CD4-positive, CD25-positive, alpha-beta regulatory T cell (primary cell): ENCODE results near the gene SRGAP3. TPM values are rescaled to one million over a fixed set of nuclear protein-coding genes. Genes with fewer than 3 reads are reported as not detected.

Experiments used
- ATAC-seq, 2 donors: fragments of 150-1000 bp; cut with Tn5 transposase; one replicate each; pipeline ENCODE4 v1.10.0; 2021; ENCODE audit warnings: low read depth in 2 of 2, moderate number of reproducible peaks in 2 of 2, moderate library complexity in 1 of 2
- DNase-seq, 3 donors: peaks; one replicate each; pipeline versions ENCODE4 v3.0.0 to v3.0.0-alpha.2; 2012 to 2022; ENCODE audit warnings: mixed read lengths in 1 of 3
- H3K27ac ChIP-seq: one replicate; pipeline ENCODE4 v1.7.0; 2013; ENCODE audit warnings: mild to moderate bottlenecking, low read length; ENCODE audit not compliant: insufficient read depth, poor library complexity, severe bottlenecking
- H3K27me3 ChIP-seq: one replicate; pipeline ENCODE4 v1.7.0; 2013; ENCODE audit warnings: low read length; ENCODE audit not compliant: control insufficient read depth, insufficient read depth
- H3K36me3 ChIP-seq: one replicate; pipeline ENCODE4 v1.7.0; 2013; ENCODE audit warnings: mild to moderate bottlenecking, low read length, moderate library complexity; ENCODE audit not compliant: control insufficient read depth, insufficient read depth
- H3K4me1 ChIP-seq: 2 replicates; pipeline ENCODE4 v1.7.0; 2013; ENCODE audit warnings: mild to moderate bottlenecking, low read length; ENCODE audit not compliant: insufficient read depth, control insufficient read depth, poor library complexity, severe bottlenecking
- H3K4me3 ChIP-seq: one replicate; pipeline ENCODE4 v1.7.0; 2013; ENCODE audit warnings: low read depth, mild to moderate bottlenecking, low read length, moderate library complexity
- H3K9me3 ChIP-seq, 2 experiments: 1 replicate in 1 of 2; 2 replicates in 1 of 2; pipeline ENCODE4 v1.7.0; 2013; ENCODE audit warnings: low read length in 2 of 2, mild to moderate bottlenecking in 1 of 2, moderate library complexity in 1 of 2; ENCODE audit not compliant: control insufficient read depth in 2 of 2
- H3K27ac Mint-ChIP-seq, 3 donors: one replicate each; pipeline ENCODE4 v1.8.0; 2020 to 2022; ENCODE audit warnings: mild to moderate bottlenecking in 3 of 3, mixed read lengths in 3 of 3, moderate library complexity in 2 of 3
- H3K27me3 Mint-ChIP-seq: one replicate; pipeline ENCODE4 v1.8.0; 2022; ENCODE audit warnings: mild to moderate bottlenecking, mixed read lengths
- H3K36me3 Mint-ChIP-seq: one replicate; pipeline ENCODE4 v1.8.0; 2020; ENCODE audit warnings: mixed read lengths
- H3K4me1 Mint-ChIP-seq, 4 donors: one replicate each; pipeline ENCODE4 v1.8.0; 2020 to 2022; ENCODE audit warnings: mixed read lengths in 4 of 4, mild to moderate bottlenecking in 1 of 4
- H3K4me3 Mint-ChIP-seq, 4 donors: one replicate each; pipeline ENCODE4 v1.8.0; 2020 to 2022; ENCODE audit warnings: mild to moderate bottlenecking in 4 of 4, mixed read lengths in 4 of 4, moderate library complexity in 3 of 4
- H3K9me3 Mint-ChIP-seq, 7 donors: one replicate each; pipeline ENCODE4 v1.8.0; 2020 to 2022; ENCODE audit warnings: mixed read lengths in 7 of 7, mild to moderate bottlenecking in 3 of 7, moderate library complexity in 2 of 7
- polyA plus RNA-seq, 4 donors: library from polyadenylated mRNA; unstranded; fragments of 300-500 nt; fragmentation: Illumina TruSeq; gene quantifications; one replicate each; pipeline ENCODE4 v1.2.3, GENCODE V29; 2021
- total RNA-seq: library from RNA; stranded (reverse); gene quantifications from one replicate; pipeline ENCODE4 v1.2.3, GENCODE V29; 2022

Gene SRGAP3
- total and polyA plus RNA-seq, 5 donors from 2014 or later = 1.8 to 8.1 (median 2.8) TPM

- Mint-ChIP-seq H3K4me1 (peaks cover 0 to 4% (median 0%) of the 10 kb centered on the region in 4 donors), H3K27me3 (peaks cover 9% of the 10 kb centered on the region), H3K36me3 (peaks cover 5% of the 10 kb centered on the region), H3K4me3 (no peak overlapping the region), H3K9me3 (peaks cover 0 to 3% (median 0%) of the 10 kb centered on the region in 7 donors), H3K27ac (peak overlapping the region in 1 of 3 donors; percentile 45)
- no peak overlapping the region for H3K4me3 ChIP-seq
- no peak for DNase-seq
- no peak overlapping the region for H3K27ac ChIP-seq
- no peaks in the 10 kb centered on the region for H3K36me3 ChIP-seq
- H3K27me3 ChIP-seq = no peaks in the 10 kb centered on the region
- peaks cover 0 to 2% of the 10 kb centered on the region in 2 experiments for H3K9me3 ChIP-seq
- ATAC-seq = no peak
- H3K4me1 ChIP-seq = no peaks in the 10 kb centered on the region
Measured at GRCh38 chr3:9276761-9277370, 27.4 kb upstream of the SRGAP3 start.

GRCh38 chr3:9271903-9272302 lies 22.5 kb upstream of the SRGAP3 start:
- H3K27me3 Mint-ChIP-seq = peaks cover 15% of the 10 kb centered on the region
- H3K9me3 Mint-ChIP-seq = peaks cover 0 to 3% (median 0%) of the 10 kb centered on the region in 7 donors
- H3K4me3 Mint-ChIP-seq = no peak overlapping the region
- DNase-seq (no peak), ATAC-seq (no peak)
- peaks cover 0 to 12% (median 4%) of the 10 kb centered on the region in 4 donors for H3K4me1 Mint-ChIP-seq
- peak overlapping the region in 1 of 3 donors; percentile 71 for H3K27ac Mint-ChIP-seq
- H3K27ac ChIP-seq = no peak overlapping the region
- no peaks in the 10 kb centered on the region for H3K4me1 ChIP-seq
- H3K27me3 ChIP-seq = no peaks in the 10 kb centered on the region
- H3K9me3 ChIP-seq = peaks cover 0 to 2% of the 10 kb centered on the region in 2 experiments
- peaks cover 5% of the 10 kb centered on the region for H3K36me3 Mint-ChIP-seq
- H3K36me3 ChIP-seq = no peaks in the 10 kb centered on the region
- H3K4me3 ChIP-seq = no peak overlapping the region

GRCh38 chr3:9270704-9271103 lies 21.3 kb upstream of the SRGAP3 start:
- Mint-ChIP-seq H3K9me3 (peaks cover 0 to 3% (median 0%) of the 10 kb centered on the region in 7 donors), H3K4me1 (peaks cover 0 to 12% (median 4%) of the 10 kb centered on the region in 4 donors), H3K4me3 (no peak overlapping the region), H3K27me3 (peaks cover 10% of the 10 kb centered on the region), H3K36me3 (peaks cover 5% of the 10 kb centered on the region), H3K27ac (peak overlapping the region in 1 of 3 donors; percentile 53)
- no peak overlapping the region for H3K4me3 ChIP-seq
- ATAC-seq (peak; percentile 56 to 65), DNase-seq (peak in 1 of 3 donors; percentile 36)
- H3K36me3 ChIP-seq = no peaks in the 10 kb centered on the region
- peaks cover 0 to 2% of the 10 kb centered on the region in 2 experiments for H3K9me3 ChIP-seq
- H3K27ac ChIP-seq = no peak overlapping the region
- no peaks in the 10 kb centered on the region for H3K4me1 ChIP-seq
- no peaks in the 10 kb centered on the region for H3K27me3 ChIP-seq

GRCh38 chr3:9266716-9267115 lies 17.3 kb upstream of the SRGAP3 start:
- no peak overlapping the region for H3K27ac Mint-ChIP-seq
- Histone ChIP-seq H3K4me3 (no peak overlapping the region), H3K36me3 (no peaks in the 10 kb centered on the region), H3K9me3 (no peaks in the 10 kb centered on the region), H3K4me1 (no peaks in the 10 kb centered on the region), H3K27ac (no peak overlapping the region), H3K27me3 (no peaks in the 10 kb centered on the region)
- peaks cover 6% of the 10 kb centered on the region for H3K27me3 Mint-ChIP-seq
- DNase-seq = no peak
- ATAC-seq = no peak
- H3K9me3 Mint-ChIP-seq = peaks cover 0 to 2% (median 0%) of the 10 kb centered on the region in 7 donors
- H3K4me3 Mint-ChIP-seq = no peak overlapping the region
- peaks cover 0 to 12% (median 2%) of the 10 kb centered on the region in 4 donors for H3K4me1 Mint-ChIP-seq
- no peaks in the 10 kb centered on the region for H3K36me3 Mint-ChIP-seq

- Mint-ChIP-seq H3K27me3 (peaks cover 25% of the 10 kb centered on the region), H3K27ac (no peak overlapping the region), H3K4me1 (no peaks in the 10 kb centered on the region), H3K4me3 (no peak overlapping the region), H3K36me3 (peaks cover 3% of the 10 kb centered on the region), H3K9me3 (peaks cover 0 to 5% (median 2%) of the 10 kb centered on the region in 7 donors)
- H3K27ac ChIP-seq = no peak overlapping the region
- peaks cover 4 to 6% of the 10 kb centered on the region in 2 experiments for H3K9me3 ChIP-seq
- no peaks in the 10 kb centered on the region for H3K4me1 ChIP-seq
- no peak overlapping the region for H3K4me3 ChIP-seq
- H3K27me3 ChIP-seq = peaks cover 6% of the 10 kb centered on the region
- ATAC-seq = no peak
- DNase-seq = no peak
- no peaks in the 10 kb centered on the region for H3K36me3 ChIP-seq
Measured at GRCh38 chr3:9260305-9260704, 10.9 kb upstream of the SRGAP3 start.

- Histone ChIP-seq H3K36me3 (no peaks in the 10 kb centered on the region), H3K27ac (no peak overlapping the region), H3K4me1 (no peaks in the 10 kb centered on the region), H3K9me3 (peaks cover 4 to 6% of the 10 kb centered on the region in 2 experiments), H3K27me3 (peaks cover 10% of the 10 kb centered on the region), H3K4me3 (no peak overlapping the region)
- H3K9me3 Mint-ChIP-seq = peaks cover 0 to 5% (median 2%) of the 10 kb centered on the region in 7 donors
- H3K27ac Mint-ChIP-seq = no peak overlapping the region
- no peak overlapping the region for H3K4me3 Mint-ChIP-seq
- peaks cover 40% of the 10 kb centered on the region for H3K27me3 Mint-ChIP-seq
- DNase-seq (no peak), ATAC-seq (no peak)
- H3K36me3 Mint-ChIP-seq = peaks cover 3% of the 10 kb centered on the region
- no peaks in the 10 kb centered on the region for H3K4me1 Mint-ChIP-seq
Measured at GRCh38 chr3:9257092-9257491, 7.6 kb upstream of the SRGAP3 start.

- Mint-ChIP-seq H3K4me1 (no peaks in the 10 kb centered on the region), H3K36me3 (no peaks in the 10 kb centered on the region), H3K9me3 (peaks cover 0 to 5% (median 2%) of the 10 kb centered on the region in 7 donors), H3K4me3 (no peak overlapping the region), H3K27ac (no peak overlapping the region), H3K27me3 (peaks cover 34% of the 10 kb centered on the region)
- H3K4me1 ChIP-seq = no peaks in the 10 kb centered on the region
- H3K27me3 ChIP-seq = peaks cover 10% of the 10 kb centered on the region
- H3K9me3 ChIP-seq = peaks cover 4 to 6% of the 10 kb centered on the region in 2 experiments
- H3K36me3 ChIP-seq = no peaks in the 10 kb centered on the region
- no peak overlapping the region for H3K27ac ChIP-seq
- no peak for DNase-seq
- ATAC-seq = no peak
- H3K4me3 ChIP-seq = no peak overlapping the region
Measured at GRCh38 chr3:9255976-9256375, 6.5 kb upstream of the SRGAP3 start.

- no peak overlapping the region for H3K4me3 Mint-ChIP-seq
Measured at GRCh38 chr3:9254764-9255163, 5.3 kb upstream of the SRGAP3 start.

More at GRCh38 chr3:9254764-9255163, 5.3 kb upstream of the SRGAP3 start:
- ATAC-seq = no peak
- Mint-ChIP-seq H3K4me1 (peaks cover under 1 to 5% (median 2%) of the 10 kb centered on the region in 4 donors), H3K36me3 (no peaks in the 10 kb centered on the region), H3K9me3 (peaks cover 0 to 5% (median 2%) of the 10 kb centered on the region in 7 donors), H3K27me3 (peaks cover 31% of the 10 kb centered on the region), H3K27ac (no peak overlapping the region)
- Histone ChIP-seq H3K9me3 (peaks cover 4 to 6% of the 10 kb centered on the region in 2 experiments), H3K4me3 (no peak overlapping the region), H3K4me1 (peaks cover 3% of the 10 kb centered on the region), H3K27me3 (peaks cover 10% of the 10 kb centered on the region), H3K27ac (no peak overlapping the region), H3K36me3 (no peaks in the 10 kb centered on the region)
- DNase-seq = no peak
